Upper lobe of left lung (tissue), 6 donors: ENCODE results near the gene EEF1A2. TPM values are rescaled to one million over a fixed set of nuclear protein-coding genes. Genes with fewer than 3 reads are reported as not detected.

Source experiments
- ATAC-seq, 2 donors: fragments of 200-7000 bp; cut with Tn5 transposase; one replicate each; pipeline ENCODE4 v1.9.1; 2022; ENCODE audit warnings: mild to moderate bottlenecking in 2 of 2, moderate library complexity in 2 of 2; ENCODE audit not compliant: low FRiP score in 2 of 2
- DNase-seq, 2 donors: peaks; one replicate each; pipeline ENCODE4 v3.0.0-alpha.2; 2019 to 2020
- H3K27ac ChIP-seq, 4 donors: fragments of 200-600 bp; sonication (generic); one replicate each; pipeline ENCODE4 v1.5.1; 2016 to 2019
- H3K27me3 ChIP-seq, 4 donors: fragments of 200-600 bp; sonication (generic); one replicate each; pipeline ENCODE4 v1.5.1; 2017 to 2019
- H3K36me3 ChIP-seq, 4 donors: fragments of 200-600 bp; sonication (generic); one replicate each; pipeline ENCODE4 v1.5.1; 2016 to 2019
- H3K4me1 ChIP-seq, 4 donors: fragments of 200-600 bp; sonication (generic); one replicate each; pipeline ENCODE4 v1.5.1; 2018 to 2019
- H3K4me3 ChIP-seq, 4 donors: fragments of 200-600 bp; sonication (generic); one replicate each; pipeline ENCODE4 v1.5.1; 2017 to 2019; ENCODE audit warnings: mild to moderate bottlenecking in 2 of 4, moderate library complexity in 1 of 4
- H3K9me3 ChIP-seq, 4 donors: fragments of 200-600 bp; sonication (generic); one replicate each; pipeline ENCODE4 v1.5.1; 2018 to 2019
- CTCF ChIP-seq, 6 experiments: fragments of 450-650 bp in 4 of 6; fragments of 200-600 bp in 2 of 6; sonication (generic) in 2 of 6; IDR thresholded peaks; one replicate each; pipeline ENCODE4 v1.5.1; 2016 to 2019; ENCODE audit warnings: antibody characterized with exemption in 6 of 6
- EP300 ChIP-seq, 4 donors: sonication (generic); formaldehyde crosslinking; IDR thresholded peaks; one replicate each; pipeline ENCODE4 v1.5.1; 2017; ENCODE audit warnings: antibody characterized with exemption in 4 of 4, control low read depth in 2 of 4
- POLR2A ChIP-seq, 4 donors: fragments of 450-650 bp; IDR thresholded peaks; one replicate each; pipeline ENCODE4 v1.5.1; 2016 to 2017; ENCODE audit warnings: antibody characterized with exemption in 4 of 4, mild to moderate bottlenecking in 2 of 4
- POLR2AphosphoS5 ChIP-seq, 2 donors: sonication (generic); formaldehyde crosslinking; IDR thresholded peaks; one replicate each; pipeline ENCODE4 v1.5.1; 2017; ENCODE audit warnings: antibody characterized with exemption in 2 of 2
- WGBS, 2 donors: methylation state at CpG; one replicate each; pipeline ENCODE4 v1.1.5; 2017 to 2018; 5-methylcytosine and 5-hydroxymethylcytosine counted together
- total RNA-seq, 6 donors: library from RNA; depleted of rRNA in 4 of 6; stranded (reverse); fragments of >200 nt in 4 of 6; gene quantifications; one replicate each; pipeline versions ENCODE4 v1.1.0 to v1.2.1, GENCODE V29; 2016 to 2021
- donor health status: DM: no; HTN: no; CAD: no; lungs with moderate emphysema.
- donor health status: DM: no; HTN: yes; CAD: no; lungs with severe emphysema.

Gene EEF1A2
- total RNA-seq, 6 donors from 2014 or later, result 0.61 to 1.6 (median 1.1) TPM; not detected in 2

GRCh38 chr20:63488315-63489251, 10.3 kb downstream of the EEF1A2 start:
- H3K4me1 ChIP-seq, result peaks cover 0 to 10% (median 1%) of the 10 kb centered on the region in 4 donors
- no peak overlapping the region for H3K4me3 ChIP-seq
- peaks cover 0 to 37% (median 18%) of the 10 kb centered on the region in 4 donors for H3K27me3 ChIP-seq
- no peak for ATAC-seq
- WGBS, 2 donors, result 43 to 55% methylated on average over 4 to 30 of the region's 83 CpGs
- peak in 1 of 2 donors; percentile 81 for DNase-seq
- H3K27ac ChIP-seq, result no peak overlapping the region
- H3K9me3 ChIP-seq, result no peaks in the 10 kb centered on the region
- H3K36me3 ChIP-seq, result no peaks in the 10 kb centered on the region
- TF ChIP-seq POLR2AphosphoS5 (IDR thresholded peaks at IDR 0.05) (no peak), POLR2A (IDR thresholded peaks at IDR 0.05) (no peak), CTCF (IDR thresholded peaks at IDR 0.05) (no peak), EP300 (IDR thresholded peaks at IDR 0.05) (no peak)

GRCh38 chr20:63487781-63488241, 11.1 kb downstream of the EEF1A2 start:
- WGBS, 2 donors, result 33% methylated on average over 13 of the region's 40 CpGs; no CpG with 5 or more reads in 1 of the 2 donors
- H3K9me3 ChIP-seq, result no peaks in the 10 kb centered on the region
- TF ChIP-seq POLR2A (IDR thresholded peaks at IDR 0.05), result no peak
- TF ChIP-seq CTCF (IDR thresholded peaks at IDR 0.05), result no peak
- TF ChIP-seq POLR2AphosphoS5 (IDR thresholded peaks at IDR 0.05), result no peak
- TF ChIP-seq EP300 (IDR thresholded peaks at IDR 0.05), result no peak
- no peak for ATAC-seq
- no peaks in the 10 kb centered on the region for H3K36me3 ChIP-seq
- peaks cover 0 to 18% (median 7%) of the 10 kb centered on the region in 4 donors for H3K4me1 ChIP-seq
- DNase-seq, result peak in 1 of 2 donors; percentile 71
- no peak overlapping the region for H3K27ac ChIP-seq
- peaks cover 0 to 37% (median 18%) of the 10 kb centered on the region in 4 donors for H3K27me3 ChIP-seq
- H3K4me3 ChIP-seq, result no peak overlapping the region

- DNase-seq (no peak), ATAC-seq (no peak)
- no peak overlapping the region for H3K4me3 ChIP-seq
- no peaks in the 10 kb centered on the region for H3K9me3 ChIP-seq
- no peak overlapping the region for H3K27ac ChIP-seq
- 45 to 46% methylated on average over 7 to 14 of the region's 14 CpGs for WGBS, 2 donors
- TF ChIP-seq CTCF (IDR thresholded peaks at IDR 0.05) (no peak), POLR2AphosphoS5 (IDR thresholded peaks at IDR 0.05) (no peak), EP300 (IDR thresholded peaks at IDR 0.05) (no peak), POLR2A (IDR thresholded peaks at IDR 0.05) (no peak)
- H3K4me1 ChIP-seq, result peaks cover 0 to 19% (median 7%) of the 10 kb centered on the region in 4 donors
- H3K27me3 ChIP-seq, result peaks cover 0 to 37% (median 18%) of the 10 kb centered on the region in 4 donors
- H3K36me3 ChIP-seq, result no peaks in the 10 kb centered on the region
Observed at GRCh38 chr20:63487116-63487764, 11.6 kb downstream of the EEF1A2 start.

- Histone ChIP-seq H3K4me3 (no peak overlapping the region), H3K27ac (no peak overlapping the region), H3K4me1 (peaks cover 0 to 19% (median 7%) of the 10 kb centered on the region in 4 donors), H3K36me3 (no peaks in the 10 kb centered on the region), H3K27me3 (peaks cover 0 to 37% (median 18%) of the 10 kb centered on the region in 4 donors), H3K9me3 (no peaks in the 10 kb centered on the region)
- DNase-seq (peak in 1 of 2 donors; percentile 65), ATAC-seq (no peak)
- WGBS, 2 donors, result 90 to 96% methylated on average over 3 to 17 of the region's 17 CpGs
- TF ChIP-seq POLR2A (IDR thresholded peaks at IDR 0.05), result no peak
- TF ChIP-seq CTCF (IDR thresholded peaks at IDR 0.05), result no peak
- no peak for TF ChIP-seq EP300 (IDR thresholded peaks at IDR 0.05)
- TF ChIP-seq POLR2AphosphoS5 (IDR thresholded peaks at IDR 0.05), result no peak
Observed at GRCh38 chr20:63486300-63486855, 12.5 kb downstream of the EEF1A2 start.
